H1 (cell line): ENCODE data around the gene CNNM4. TPM values are rescaled to one million over a fixed set of nuclear protein-coding genes. Genes with fewer than 3 reads are reported as not detected.

ENCODE experiments used
- CTCF ChIA-PET: fragments of 300-600 bp; sonication (Branson Sonifier 250); formaldehyde crosslinking; loops from one replicate; lab custom pipeline; 2021; ENCODE audit not compliant: partially characterized antibody; lab: Charles Lee
- POLR2A ChIA-PET: fragments of 300-600 bp; sonication (Branson Sonifier 250); formaldehyde crosslinking; loops from one replicate; lab custom pipeline; 2021; ENCODE audit warnings: inconsistent platforms; ENCODE audit not compliant: partially characterized antibody; lab: Charles Lee
- DNase-seq, 2 experiments: peaks; one replicate each; pipeline versions ENCODE4 v3.0.0 to v3.0.0-alpha.2; 2010 to 2022; ENCODE audit warnings: low spot score in 2 of 2, low read depth in 1 of 2, mixed read lengths in 1 of 2
- FAIRE-seq: peaks from 2 replicates; lab custom pipeline; 2011; peaks lifted over from hg19 to GRCh38; lab: Jason Lieb, UNC
- H2AFZ ChIP-seq: 2 replicates; pipeline ENCODE4 v1.8.1; 2012; ENCODE audit warnings: low read length, inconsistent platforms
- H2AK5ac ChIP-seq: 2 replicates; pipeline ENCODE4 v1.6.1; 2013; ENCODE audit warnings: low read depth, low read length
- H2BK120ac ChIP-seq: replicated peaks from 2 replicates; pipeline ENCODE3; 2013; ENCODE audit warnings: low read depth, low read length, inconsistent platforms
- H2BK12ac ChIP-seq: 2 replicates; pipeline ENCODE4 v1.6.1; 2013; ENCODE audit warnings: low read depth, low read length
- H2BK15ac ChIP-seq: 2 replicates; pipeline ENCODE4 v1.6.1; 2013; ENCODE audit warnings: low read length
- H2BK20ac ChIP-seq: 2 replicates; pipeline ENCODE4 v1.6.1; 2013; ENCODE audit warnings: low read length
- H2BK5ac ChIP-seq: 2 replicates; pipeline ENCODE4 v1.6.1; 2013; ENCODE audit warnings: low read depth, low read length
- H3K14ac ChIP-seq: 2 replicates; pipeline ENCODE4 v1.6.1; 2013; ENCODE audit warnings: inconsistent platforms; ENCODE audit not compliant: insufficient read length
- H3K18ac ChIP-seq: 2 replicates; pipeline ENCODE4 v1.6.1; 2013; ENCODE audit warnings: low read length; ENCODE audit errors: extremely low read depth
- H3K23ac ChIP-seq: 2 replicates; pipeline ENCODE4 v1.6.1; 2013; ENCODE audit warnings: inconsistent platforms; ENCODE audit not compliant: insufficient read length
- H3K23me2 ChIP-seq: 2 replicates; pipeline ENCODE4 v1.6.1; 2013; ENCODE audit warnings: low read depth, low read length
- H3K27ac ChIP-seq: 2 replicates; pipeline ENCODE4 v1.6.1; 2011; ENCODE audit warnings: low read depth, low read length, inconsistent platforms
- H3K27me3 ChIP-seq, 4 experiments: replicated peaks in 1 of 4; 1 replicate in 1 of 4; 2 replicates in 3 of 4; pipeline versions ENCODE4 v1.6.1 to v1.8.1; 2011 to 2013; ENCODE audit warnings: low read length in 3 of 4, mild to moderate bottlenecking in 3 of 4, inconsistent platforms in 2 of 4, mixed read lengths in 2 of 4, moderate library complexity in 1 of 4; ENCODE audit not compliant: control insufficient read depth in 3 of 4, insufficient read depth in 3 of 4; ENCODE audit errors: extremely low read depth in 1 of 4
- H3K36me3 ChIP-seq, 4 experiments: 2 replicates each; pipeline versions ENCODE4 v1.6.1 to v1.8.1; 2011 to 2013; ENCODE audit warnings: mild to moderate bottlenecking in 4 of 4, low read length in 3 of 4, moderate library complexity in 2 of 4, control low read depth in 1 of 4, inconsistent platforms in 1 of 4; ENCODE audit not compliant: insufficient read depth in 4 of 4, control insufficient read depth in 2 of 4
- H3K4ac ChIP-seq: replicated peaks from 2 replicates; pipeline ENCODE3; 2013; ENCODE audit warnings: low read length, low read depth, mixed read lengths, inconsistent platforms; ENCODE audit not compliant: insufficient read length
- H3K4me1 ChIP-seq, 4 experiments: replicated peaks in 1 of 4; 1 replicate in 1 of 4; 2 replicates in 3 of 4; pipeline versions ENCODE4 v1.6.1 to v1.8.1; 2011 to 2013; ENCODE audit warnings: low read length in 3 of 4, inconsistent platforms in 2 of 4, mixed read lengths in 1 of 4; ENCODE audit not compliant: insufficient read depth in 4 of 4, control insufficient read depth in 3 of 4
- H3K4me2 ChIP-seq, 2 experiments: 2 replicates each; pipeline versions ENCODE4 v1.6.1 to v1.8.1; 2011 to 2013; ENCODE audit warnings: low read depth in 2 of 2, low read length in 2 of 2, control low read depth in 1 of 2, inconsistent platforms in 1 of 2, mild to moderate bottlenecking in 1 of 2; ENCODE audit not compliant: insufficient read depth in 1 of 2
- H3K4me3 ChIP-seq, 4 experiments: fragments of 200-600, 300-600 bp in 1 of 4; sonication (generic), shearing (Covaris generic), sonication (Bioruptor Twin) in 1 of 4; 2 replicates each; pipeline versions ENCODE4 v1.5.1 to v1.8.1; 2011 to 2016; ENCODE audit warnings: low read length in 4 of 4, low read depth in 3 of 4, control low read depth in 2 of 4, inconsistent platforms in 2 of 4, mild to moderate bottlenecking in 2 of 4, mixed read lengths in 1 of 4, moderate library complexity in 1 of 4; ENCODE audit not compliant: insufficient read depth in 2 of 4; ENCODE audit errors: extremely low read depth in 1 of 4
- H3K56ac ChIP-seq: replicated peaks from 2 replicates; pipeline ENCODE3; 2013; ENCODE audit warnings: low read depth, mild to moderate bottlenecking, mixed read lengths, low read length, inconsistent platforms; ENCODE audit not compliant: insufficient read length
- H3K79me1 ChIP-seq: 2 replicates; pipeline ENCODE4 v1.6.1; 2013; ENCODE audit warnings: low read depth, low read length, control low read depth
- H3K79me2 ChIP-seq, 2 experiments: 2 replicates each; pipeline versions ENCODE4 v1.6.1 to v1.8.1; 2012 to 2013; ENCODE audit warnings: low read length in 2 of 2, mild to moderate bottlenecking in 2 of 2, inconsistent platforms in 1 of 2; ENCODE audit not compliant: insufficient read depth in 2 of 2, control insufficient read depth in 1 of 2
- H3K9ac ChIP-seq, 4 experiments: replicated peaks in 1 of 4; 1 replicate in 1 of 4; 2 replicates in 3 of 4; pipeline versions ENCODE4 v1.6.1 to v1.8.1; 2011 to 2013; ENCODE audit warnings: low read depth in 3 of 4, low read length in 3 of 4, control low read depth in 2 of 4, mild to moderate bottlenecking in 2 of 4, moderate library complexity in 2 of 4, inconsistent platforms in 1 of 4; ENCODE audit errors: extremely low read depth in 1 of 4
- H3K9me3 ChIP-seq, 2 experiments: 2 replicates each; pipeline versions ENCODE4 v1.6.1 to v1.8.1; 2012 to 2013; ENCODE audit warnings: mild to moderate bottlenecking in 2 of 2, moderate library complexity in 2 of 2, control low read depth in 1 of 2, inconsistent platforms in 1 of 2, low read depth in 1 of 2, low read length in 1 of 2, mixed read lengths in 1 of 2; ENCODE audit not compliant: insufficient read depth in 2 of 2
- H4K20me1 ChIP-seq, 2 experiments: replicated peaks in 1 of 2; 2 replicates each; pipeline versions ENCODE3 to v1.8.1; 2011 to 2013; ENCODE audit warnings: inconsistent platforms in 2 of 2, low read length in 2 of 2, mild to moderate bottlenecking in 1 of 2; ENCODE audit not compliant: insufficient read depth in 2 of 2, control insufficient read depth in 1 of 2
- H4K5ac ChIP-seq: 2 replicates; pipeline ENCODE4 v1.6.1; 2013; ENCODE audit warnings: low read length, low read depth, mixed read lengths, inconsistent platforms; ENCODE audit not compliant: insufficient read length
- H4K8ac ChIP-seq: 2 replicates; pipeline ENCODE4 v1.8.0; 2013; ENCODE audit warnings: mild to moderate bottlenecking, moderate library complexity, low read length, inconsistent platforms; ENCODE audit not compliant: insufficient read depth; ENCODE audit errors: extremely low read depth
- H4K91ac ChIP-seq: replicated peaks from 2 replicates; pipeline ENCODE3; 2013; ENCODE audit warnings: low read length, mixed read lengths, inconsistent platforms; ENCODE audit not compliant: insufficient read length
- CBX8 ChIP-seq: fragments of 300-800, 300-1000 bp; sonication (generic); IDR thresholded peaks from 2 replicates; pipeline ENCODE4 v1.7.1; 2016; ENCODE audit warnings: low read depth, low read length, borderline replicate concordance
- CEBPB ChIP-seq: IDR thresholded peaks from 2 replicates; pipeline ENCODE4 v1.6.1; 2012; ENCODE audit warnings: low read depth, low read length
- CREB1 ChIP-seq: IDR thresholded peaks from 2 replicates; pipeline ENCODE4 v1.6.1; 2012; ENCODE audit warnings: inconsistent platforms
- GABPA ChIP-seq: IDR thresholded peaks from 2 replicates; pipeline ENCODE4 v1.6.1; 2011; ENCODE audit warnings: mild to moderate bottlenecking, low read length, moderate library complexity, borderline replicate concordance; ENCODE audit not compliant: insufficient read depth
- HDAC6 ChIP-seq: IDR thresholded peaks from one replicate; pipeline ENCODE4 v1.7.1; 2012; ENCODE audit warnings: low read depth, mild to moderate bottlenecking, inconsistent platforms, low read length, moderate library complexity
- NRF1 ChIP-seq: IDR thresholded peaks from 2 replicates; pipeline ENCODE4 v1.6.1; 2011; ENCODE audit warnings: mild to moderate bottlenecking, low read depth, low read length, improper control_type of control experiment
- POLR2A ChIP-seq, 2 experiments: IDR thresholded peaks; 1 replicate in 1 of 2; 2 replicates in 1 of 2; pipeline ENCODE4 v1.6.1; 2011; ENCODE audit warnings: low read depth in 2 of 2, low read length in 2 of 2, mild to moderate bottlenecking in 2 of 2; ENCODE audit errors: control extremely low read depth in 1 of 2
- RBBP5 ChIP-seq: IDR thresholded peaks from 2 replicates; pipeline ENCODE4 v1.7.1; 2012; ENCODE audit warnings: low read depth, mild to moderate bottlenecking, inconsistent platforms, low read length, moderate library complexity, borderline replicate concordance
- RFX5 ChIP-seq: IDR thresholded peaks from 2 replicates; pipeline ENCODE4 v1.6.1; 2011; ENCODE audit warnings: low read depth, low read length, improper control_type of control experiment, borderline replicate concordance
- RNF2 ChIP-seq: fragments of 200-900, 300-1000 bp; sonication (generic); IDR thresholded peaks from 2 replicates; pipeline ENCODE4 v1.7.1; 2016; ENCODE audit warnings: borderline replicate concordance, low read depth, mild to moderate bottlenecking, antibody characterized with exemption, low read length; ENCODE audit not compliant: poor library complexity, severe bottlenecking; ENCODE audit errors: missing control alignments
- SUZ12 ChIP-seq: fragments of 200-600 bp; sonication (generic); IDR thresholded peaks from 2 replicates; pipeline ENCODE4 v1.6.1; 2012; ENCODE audit warnings: mild to moderate bottlenecking, inconsistent platforms, low read length, moderate library complexity, mixed read lengths
- TAF7 ChIP-seq: optimal IDR thresholded peaks from 2 replicates; pipeline ENCODE3; 2011; ENCODE audit warnings: low read depth, mild to moderate bottlenecking, inconsistent platforms, low read length, moderate library complexity, borderline replicate concordance
- TBP ChIP-seq: IDR thresholded peaks from 2 replicates; pipeline ENCODE4 v1.6.1; 2011; ENCODE audit warnings: low read depth, low read length, improper control_type of control experiment
- WGBS, 2 experiments: shearing (Covaris generic) in 1 of 2; methylation state at CpG; one replicate each; pipeline versions ENCODE4 v1.1.6 to v1.1.7; 2013 to 2015; ENCODE audit warnings: low lambda C conversion rate in 2 of 2, mixed read lengths in 2 of 2, inconsistent platforms in 1 of 2, low coverage in 1 of 2, missing lambda C conversion rate in 1 of 2; ENCODE audit not compliant: insufficient replicate concordance in 2 of 2, insufficient coverage in 1 of 2, insufficient read length in 1 of 2; ENCODE audit errors: extremely low coverage in 1 of 2, missing lambda C conversion rate in 1 of 2; 5-methylcytosine and 5-hydroxymethylcytosine counted together
- polyA plus RNA-seq, 7 experiments: library from polyadenylated mRNA; depleted of rRNA in 3 of 7; stranded (reverse) in 5 of 7; unstranded in 2 of 7; fragments of >200 nt in 5 of 7; fragments of 200-250 nt in 2 of 7; gene quantifications; 1 replicate in 5 of 7; 2 replicates in 1 of 7; 4 replicates in 1 of 7; pipeline versions ENCODE4 v1.2.1 to v1.2.3, GENCODE V29; 2011 to 2013; ENCODE audit warnings: missing spikeins in 2 of 7, mixed read lengths in 2 of 7
- total RNA-seq: library from RNA; stranded (reverse); fragmentation: NEBNext Ultra II Directional; extraction: Animal tissue kit (Norgen Biotek cat#: 25700); gene quantifications from 2 replicates; pipeline ENCODE4 v1.2.1, GENCODE V29; 2021

CNNM4 gene
- total and polyA plus RNA-seq, 2 of the 8 experiments (the other 6 are each of a cell fraction or from before 2014, with no cell fraction given) = 10.3 to 11.0 TPM

DNA sequence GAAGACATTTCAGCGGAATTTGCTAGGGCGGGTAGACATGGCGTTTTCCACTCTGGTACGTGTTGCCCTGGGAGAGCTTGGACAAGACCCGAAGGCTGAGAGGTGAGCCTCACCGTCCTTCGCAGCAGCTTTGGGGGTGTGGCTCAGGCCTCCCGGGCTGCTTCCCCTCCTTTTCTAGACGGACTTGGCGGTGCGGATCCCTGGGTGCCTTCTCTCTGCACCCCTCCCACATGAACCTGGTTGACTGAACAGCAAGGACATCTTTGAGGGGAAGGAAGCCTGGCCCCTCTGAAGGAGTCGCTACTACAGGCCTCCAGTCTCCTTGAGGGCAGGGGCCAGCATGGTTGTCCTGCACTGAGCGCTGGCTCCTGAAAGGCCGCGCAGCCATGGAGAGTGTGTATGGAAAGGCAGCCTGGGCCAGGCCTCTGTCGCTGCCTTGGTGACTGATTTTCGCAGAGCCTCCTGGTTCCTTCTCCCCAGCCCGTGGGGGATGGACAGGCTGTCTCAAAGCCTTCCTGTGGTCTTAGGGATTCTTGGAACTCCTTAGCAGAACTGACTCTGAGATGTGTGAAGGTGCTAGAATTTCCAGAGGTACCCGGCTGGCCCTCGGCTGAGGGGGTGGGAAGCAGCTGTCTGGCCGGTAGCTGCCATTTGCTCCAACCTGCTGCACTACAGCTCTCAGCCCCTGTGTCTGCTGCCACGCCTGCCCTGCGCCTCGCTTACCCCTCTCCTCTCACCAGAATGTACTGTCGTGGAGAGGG, 9.9 kb downstream of the CNNM4 start:
- CTCF ChIA-PET = interaction anchor here (1.2 to 1.7 kb wide), 3 partner anchors 8 to 30 kb away, joined by 4 to 8 read pairs (median 5); no protein-coding TSS in a partner anchor
- H3K9ac ChIP-seq = no peak overlapping the region
- no peak for DNase-seq
- TF ChIP-seq RBBP5 (no peak), NRF1 (no peak), RNF2 (no peak), SUZ12 (no peak), CREB1 (no peak), TBP (no peak), GABPA (no peak), CEBPB (no peak), CBX8 (no peak), POLR2A (IDR thresholded peaks at IDR 0.05; ENCODE audit: control extremely low read depth in 1 of 2, low read depth in 2 of 2, low read length in 2 of 2) (no peak), TAF7 (no peak), RFX5 (no peak), HDAC6 (no peak)

More for the DNA sequence above, 9.9 kb downstream of the CNNM4 start:
- Histone ChIP-seq H3K56ac (no peak overlapping the region), H3K36me3 (no peaks in the 10 kb centered on the region), H4K8ac (0 out of 2 replicates have a peak overlapping the region, but pooled peaks have one; percentile 41), H3K23me2 (no peaks in the 10 kb centered on the region), H3K23ac (no peak overlapping the region), H3K27me3 (no peaks in the 10 kb centered on the region), H3K79me1 (peaks cover 15% of the 10 kb centered on the region), H3K79me2 (peaks cover 0 to 8% of the 10 kb centered on the region in 2 experiments; a peak in 1 of 4 replicates), H4K20me1 (peaks cover 0 to 6% of the 10 kb centered on the region in 2 experiments), H3K4me1 (peaks cover 0 to 4% (median 0%) of the 10 kb centered on the region in 4 experiments; a peak in 3 of 7 replicates), H3K18ac (no peak overlapping the region), H4K5ac (no peak overlapping the region), H3K4me2 (no peak overlapping the region), H2AFZ (no peak overlapping the region), H2BK20ac (no peak overlapping the region), H3K4ac (no peak overlapping the region), H2BK12ac (no peak overlapping the region), H3K27ac (no peak overlapping the region), H2BK15ac (no peak overlapping the region), H2AK5ac (no peak overlapping the region), H3K14ac (no peak overlapping the region), H2BK120ac (no peak overlapping the region), H4K91ac (peak overlapping the region; percentile 5), H2BK5ac (0 out of 2 replicates have a peak overlapping the region, but pooled peaks have one; percentile 35), H3K9me3 (no peaks in the 10 kb centered on the region), H3K4me3 (no peak overlapping the region)
- POLR2A ChIA-PET = no interaction called here
- no peak for FAIRE-seq
- 85% methylated on average over 25 of the region's 25 CpGs; no CpG with 5 or more reads in 1 of the 2 experiments for WGBS, 2 experiments
